ENCODE results near the gene PLEKHM1.

The PLEKHM1 gene

DNA sequence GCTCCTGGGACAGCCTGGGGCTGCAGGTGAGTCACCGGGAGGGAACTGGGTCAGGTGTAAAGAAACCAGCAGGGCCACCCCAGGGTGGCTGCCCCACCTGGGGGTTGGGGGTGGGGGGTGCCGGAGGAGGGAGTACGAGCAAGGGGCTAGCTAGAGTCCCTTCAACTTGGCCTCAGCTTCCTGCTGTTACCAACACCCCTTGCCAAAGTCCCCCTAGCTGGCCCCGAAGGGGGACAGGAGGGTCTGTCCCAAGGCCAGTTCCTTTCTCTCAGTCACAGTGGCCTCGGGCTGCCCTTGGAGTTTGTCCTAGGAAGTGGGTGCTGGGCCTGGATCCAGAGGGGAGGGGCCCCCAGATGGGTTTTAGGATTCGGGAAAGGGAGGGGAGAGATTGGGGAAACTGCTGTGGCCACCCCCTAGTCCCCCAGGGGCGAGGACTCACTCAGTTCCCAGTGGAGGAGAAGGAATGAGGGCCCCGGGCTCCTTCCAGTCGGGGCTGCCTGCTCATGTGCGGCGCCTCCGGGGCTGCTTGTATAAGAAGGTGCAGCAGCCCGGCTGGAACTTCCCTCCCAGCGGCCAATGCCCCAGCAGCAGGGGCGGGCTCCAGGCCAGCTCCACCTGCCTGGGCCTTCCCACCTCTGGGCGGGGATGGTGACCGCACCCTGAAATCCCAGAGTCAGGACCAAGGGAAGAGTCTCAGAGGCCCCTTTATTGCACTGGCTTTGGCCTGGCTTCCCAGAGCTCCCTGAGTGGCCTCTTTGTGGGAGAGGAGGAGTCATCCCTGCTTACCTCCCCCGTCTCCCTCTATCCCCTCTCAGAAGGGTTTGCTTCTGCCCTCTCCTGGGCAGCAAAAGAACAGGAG, 65.2 kb downstream of the PLEKHM1 start:
- peak; percentile 54 for DNase-seq

DNA sequence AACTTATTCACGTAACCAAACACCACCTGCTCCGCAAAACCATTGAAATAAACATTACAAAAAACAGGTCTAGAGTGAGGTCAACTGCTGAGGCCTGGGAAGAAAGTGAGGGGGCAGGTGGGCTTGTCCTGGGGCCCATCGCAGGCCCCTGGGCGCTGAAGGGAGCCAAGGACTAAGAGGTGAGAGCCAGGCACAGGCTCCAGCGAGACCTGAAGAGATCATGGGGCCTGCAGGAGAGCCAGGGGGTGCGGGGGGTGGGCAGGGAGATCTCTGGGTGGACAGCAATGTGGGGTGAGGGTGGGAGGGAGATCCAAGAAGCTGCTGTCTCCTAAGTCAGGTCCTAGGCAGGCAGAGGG, 65.8 kb downstream of the PLEKHM1 start:
- no peak for DNase-seq

DNA sequence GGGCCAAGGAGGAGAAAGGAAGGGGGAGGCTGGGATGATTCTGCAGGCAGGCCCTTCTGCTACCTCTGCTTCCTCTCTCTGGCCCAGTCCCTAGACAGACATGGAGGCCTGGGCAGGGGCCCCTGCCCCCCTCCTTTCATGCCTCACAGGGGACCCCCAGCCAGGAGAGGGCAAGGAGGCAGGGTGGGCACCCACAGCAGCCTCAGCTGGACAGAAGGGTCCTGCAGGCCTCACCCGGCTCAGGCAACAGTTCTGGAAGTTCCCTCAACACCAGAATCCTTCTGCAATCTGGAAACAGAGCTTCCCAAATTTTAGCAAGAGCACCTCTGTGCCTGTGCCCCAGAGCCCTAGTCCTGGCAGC, 66.6 kb downstream of the PLEKHM1 start:
- no peak for DNase-seq

DNA sequence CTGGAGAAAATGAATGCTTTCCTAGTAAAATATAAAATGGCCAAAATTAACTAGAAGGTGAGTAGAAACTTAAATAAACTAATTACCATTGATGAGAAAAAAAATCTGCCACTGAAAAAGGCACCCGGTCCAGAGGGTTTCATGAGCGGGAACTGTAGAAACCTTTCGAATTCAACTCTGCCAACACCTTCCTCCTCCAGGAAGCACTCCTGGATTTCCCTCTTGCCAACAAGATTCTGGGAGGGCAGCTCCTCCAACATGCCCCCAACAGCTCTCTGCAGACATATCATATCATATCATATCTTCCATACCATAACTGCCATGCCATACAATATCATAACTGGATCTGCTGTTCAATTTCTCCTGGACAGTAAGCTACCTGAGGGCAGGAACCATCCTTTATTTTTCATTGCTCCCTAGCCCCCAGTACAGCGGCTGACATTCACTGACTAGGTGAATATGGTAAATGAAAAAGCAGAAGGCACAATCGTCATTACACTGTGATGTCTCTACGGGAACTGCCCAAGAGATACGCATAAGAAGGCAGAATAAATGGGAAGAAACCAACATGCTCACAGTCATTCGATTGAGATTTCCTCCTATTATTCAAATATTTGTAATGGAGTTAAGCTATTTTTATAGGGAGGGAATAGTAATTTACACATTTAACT, 67.1 kb downstream of the PLEKHM1 start:
- no peak for DNase-seq

DNA sequence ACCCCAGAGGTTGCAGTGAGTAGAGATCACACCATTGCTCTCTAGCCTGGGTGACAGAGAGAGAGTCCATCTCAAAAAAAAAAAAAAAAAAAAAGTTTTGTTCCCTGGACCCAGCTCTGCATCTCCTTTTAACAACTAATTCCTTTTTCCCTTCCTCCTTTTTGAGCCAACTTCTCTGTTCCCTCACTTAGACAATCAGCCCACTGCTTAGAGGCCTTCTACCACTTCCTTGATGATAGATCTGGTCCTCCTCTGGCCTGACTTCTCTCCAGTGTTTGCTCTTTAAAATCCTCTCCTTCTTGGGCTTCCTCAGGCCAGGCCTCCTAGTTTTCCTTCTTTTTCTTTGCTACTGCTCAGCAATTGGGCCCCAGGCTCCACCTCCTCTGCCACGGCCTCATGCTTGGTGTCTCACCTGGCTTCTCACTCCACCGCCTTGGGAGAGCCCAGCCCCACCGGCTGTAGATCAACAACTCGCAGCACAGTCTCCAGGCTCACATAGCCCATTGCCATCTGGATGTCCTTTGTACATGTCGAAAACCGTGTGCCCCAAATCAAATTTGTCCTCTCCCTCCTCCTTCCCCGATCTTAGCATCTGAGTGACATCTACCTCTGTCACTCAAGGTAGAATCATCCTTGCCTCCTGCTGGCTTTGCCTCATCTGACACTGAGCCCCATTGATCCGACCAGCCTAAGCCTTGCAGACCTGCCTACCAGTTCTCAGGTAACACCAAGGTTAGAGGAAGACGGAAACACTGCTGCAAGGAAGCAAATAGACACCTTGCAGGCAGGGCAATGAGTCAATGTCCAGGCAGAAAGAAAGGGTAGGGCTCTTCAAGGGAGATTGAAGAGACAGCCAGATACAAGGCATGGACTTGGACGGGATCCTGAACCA, 75.3 kb downstream of the PLEKHM1 start:
- no peak for DNase-seq

DNA sequence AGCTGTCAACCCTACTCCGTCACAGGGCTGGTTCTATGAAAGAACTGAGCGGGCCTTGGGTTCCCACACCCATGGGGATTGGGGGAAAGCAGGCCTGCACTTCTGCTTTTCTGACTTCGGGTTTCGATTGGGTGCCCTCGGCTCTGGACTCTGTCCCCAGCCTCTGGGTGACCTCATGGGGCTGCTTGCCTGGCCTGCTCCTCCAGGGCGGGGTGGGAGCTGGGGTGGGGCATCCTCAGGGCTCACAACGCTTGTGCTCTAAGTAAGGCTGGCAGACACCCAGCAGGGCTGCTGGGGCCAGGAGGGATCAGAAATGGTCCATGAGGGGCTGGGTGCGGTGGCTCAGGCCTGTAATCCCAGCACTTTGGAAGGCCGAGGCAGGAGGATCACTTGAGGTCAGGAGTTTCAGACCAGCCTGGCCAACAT, 77.0 kb downstream of the PLEKHM1 start:
- DNase-seq: no peak

DNA sequence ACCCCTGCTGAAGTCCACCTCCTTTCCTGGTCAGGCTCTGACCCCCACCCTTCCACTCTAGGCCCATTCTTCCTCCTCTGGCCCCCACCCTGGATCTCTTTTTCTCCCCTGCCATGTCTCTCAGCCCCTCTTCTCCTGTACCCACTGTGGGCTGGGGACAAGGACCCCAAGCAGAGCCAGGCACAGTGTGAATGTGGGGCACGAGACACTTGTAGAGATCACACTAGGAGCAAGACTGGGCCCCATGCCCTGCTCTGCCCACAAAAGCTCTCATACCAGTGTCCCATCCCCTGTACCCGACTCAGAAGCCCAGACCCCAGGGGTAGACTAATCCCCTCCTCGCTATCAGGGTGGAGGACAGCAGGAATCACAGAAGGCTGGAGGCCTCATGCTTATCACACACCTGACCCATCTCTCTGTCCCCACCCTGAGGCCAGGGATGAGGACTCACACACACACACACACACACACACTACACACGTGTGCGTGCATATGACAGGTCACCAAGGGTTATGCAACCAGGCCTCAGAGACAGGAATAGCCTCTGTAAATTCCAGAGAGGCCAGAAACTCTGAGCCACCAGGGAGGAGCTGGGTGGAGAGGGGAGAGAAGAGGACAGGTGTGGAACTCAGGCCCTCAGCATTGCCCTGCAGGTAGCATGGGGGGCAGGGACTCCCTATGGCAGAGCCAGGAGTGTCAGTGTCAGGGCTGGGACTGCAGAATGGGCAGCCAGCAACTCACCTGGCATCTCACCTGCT, 79.0 kb downstream of the PLEKHM1 start:
- DNase-seq: no peak

DNA sequence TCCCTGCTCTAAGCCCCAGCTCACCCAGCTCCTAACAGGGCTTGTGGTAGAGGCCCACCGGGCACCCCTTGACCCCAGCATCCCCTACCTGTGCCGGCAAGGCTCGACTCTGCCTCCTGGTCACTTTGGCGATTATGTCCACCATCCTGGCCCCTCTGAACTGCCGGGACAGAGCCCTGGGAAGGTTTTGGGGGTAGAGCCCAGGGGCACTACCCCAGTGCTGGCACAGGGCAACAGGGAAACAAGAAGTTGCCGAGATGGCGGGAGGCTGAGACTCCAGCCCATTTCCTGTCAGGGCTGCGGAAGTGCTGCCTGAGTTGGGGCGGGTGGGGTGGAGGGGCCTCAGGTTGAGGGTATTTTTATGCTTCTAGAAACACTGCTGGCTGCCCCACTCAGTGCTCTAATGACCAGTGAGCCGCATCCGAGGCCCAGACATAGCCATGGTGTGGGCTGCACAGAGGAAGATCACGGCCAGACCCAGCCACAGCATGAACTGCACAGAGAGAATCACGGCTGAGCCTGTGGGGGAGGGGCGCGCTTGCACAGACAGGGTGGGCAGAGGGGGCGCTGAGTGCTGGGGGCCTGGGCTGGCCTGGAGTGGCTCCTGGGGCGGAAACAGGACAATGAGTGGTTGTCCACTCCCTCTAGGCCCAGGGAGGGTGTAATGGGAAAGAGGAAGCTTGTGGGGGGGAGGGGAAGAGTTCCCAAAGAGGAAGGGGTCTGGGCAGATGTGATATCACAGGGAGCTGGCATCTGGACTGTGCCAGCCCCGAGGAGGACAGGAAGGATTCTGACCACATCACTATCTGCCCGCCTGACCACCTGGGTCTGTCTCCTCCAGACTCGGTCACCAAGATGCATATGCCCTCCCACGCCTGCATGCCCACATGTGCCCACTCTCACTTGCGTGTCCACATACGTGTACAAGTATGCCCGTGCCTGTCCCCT, 80.1 kb downstream of the PLEKHM1 start:
- DNase-seq: no peak

DNA sequence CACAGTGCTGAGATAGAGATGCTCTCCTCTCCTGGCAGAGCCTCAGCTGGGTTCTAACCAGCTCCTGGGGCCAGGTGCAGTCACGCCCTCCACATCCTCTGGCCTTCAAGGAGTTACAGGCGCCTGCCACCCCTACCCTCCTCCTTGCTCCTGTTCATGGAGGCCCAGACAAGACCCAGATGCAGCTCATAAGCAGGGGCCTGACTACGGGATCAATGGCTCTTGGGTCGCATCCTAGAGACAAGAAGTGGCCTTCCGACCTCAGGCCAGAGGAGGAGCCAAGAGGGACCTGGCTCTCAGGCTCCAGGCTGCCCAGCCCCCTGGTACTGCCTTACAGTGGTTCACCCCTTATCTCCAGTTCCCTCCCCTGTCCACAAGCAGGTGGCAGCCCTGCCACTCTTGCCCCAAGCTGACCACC, 80.9 kb downstream of the PLEKHM1 start:
- DNase-seq: no peak

DNA sequence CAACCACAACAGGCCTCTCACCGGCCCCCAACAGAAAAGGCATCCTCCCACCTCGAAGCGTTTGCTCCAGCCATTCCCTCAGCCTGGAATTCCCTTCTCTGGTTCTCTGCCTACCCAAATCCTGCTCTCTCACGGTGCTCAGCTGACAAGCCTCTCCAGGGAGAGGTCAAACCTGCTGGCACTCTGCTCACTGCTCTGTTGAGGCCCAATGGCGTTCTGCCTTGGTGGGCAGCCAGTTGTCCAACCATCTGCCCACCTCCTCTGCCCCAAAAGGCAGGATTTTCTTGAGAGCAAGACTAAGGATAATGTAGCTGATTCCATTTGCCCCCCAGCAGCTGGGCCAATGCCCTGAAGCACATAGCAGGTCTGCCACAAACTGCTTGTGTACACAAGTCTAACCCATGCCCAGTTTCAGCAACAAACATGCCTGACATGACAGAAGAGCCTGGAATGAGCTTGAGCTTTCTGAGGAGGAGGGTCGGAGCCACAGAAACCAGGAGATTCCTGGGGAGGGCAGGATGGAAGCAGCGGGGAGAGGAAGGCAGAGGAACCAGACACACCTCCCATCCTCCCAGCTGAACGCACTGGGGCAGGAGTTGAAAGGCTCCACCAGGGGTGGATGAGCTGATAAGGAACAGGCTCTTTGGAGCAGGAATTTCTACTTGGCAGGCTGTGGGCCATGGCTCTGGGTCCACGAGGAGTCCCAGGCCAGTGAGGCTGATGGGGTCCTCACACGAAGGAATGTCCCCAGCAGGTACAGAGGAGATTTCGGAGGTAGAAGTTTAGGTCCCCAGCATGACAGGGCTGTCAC, 81.7 kb downstream of the PLEKHM1 start:
- DNase-seq: no peak

DNA sequence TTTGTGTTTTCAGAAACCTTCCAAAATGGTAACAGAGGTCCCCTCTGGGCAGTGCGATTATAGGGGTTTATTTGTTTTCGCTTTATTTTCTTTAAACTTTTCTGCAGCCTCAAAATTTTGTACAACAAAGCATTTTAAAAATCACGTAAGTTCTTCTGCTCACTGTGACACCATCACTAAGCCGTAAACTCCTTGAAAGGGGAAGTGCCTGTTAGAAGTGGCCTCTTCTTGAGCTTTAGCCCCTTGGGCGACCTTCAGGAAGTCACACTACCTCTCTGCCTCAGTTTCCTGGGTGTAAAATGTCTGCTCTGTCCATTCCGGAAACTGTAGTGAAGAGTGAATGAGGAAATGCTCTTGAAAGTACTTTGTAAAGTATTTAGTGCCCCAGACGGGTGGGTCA, 84.4 kb downstream of the PLEKHM1 start:
- DNase-seq: no peak

DNA sequence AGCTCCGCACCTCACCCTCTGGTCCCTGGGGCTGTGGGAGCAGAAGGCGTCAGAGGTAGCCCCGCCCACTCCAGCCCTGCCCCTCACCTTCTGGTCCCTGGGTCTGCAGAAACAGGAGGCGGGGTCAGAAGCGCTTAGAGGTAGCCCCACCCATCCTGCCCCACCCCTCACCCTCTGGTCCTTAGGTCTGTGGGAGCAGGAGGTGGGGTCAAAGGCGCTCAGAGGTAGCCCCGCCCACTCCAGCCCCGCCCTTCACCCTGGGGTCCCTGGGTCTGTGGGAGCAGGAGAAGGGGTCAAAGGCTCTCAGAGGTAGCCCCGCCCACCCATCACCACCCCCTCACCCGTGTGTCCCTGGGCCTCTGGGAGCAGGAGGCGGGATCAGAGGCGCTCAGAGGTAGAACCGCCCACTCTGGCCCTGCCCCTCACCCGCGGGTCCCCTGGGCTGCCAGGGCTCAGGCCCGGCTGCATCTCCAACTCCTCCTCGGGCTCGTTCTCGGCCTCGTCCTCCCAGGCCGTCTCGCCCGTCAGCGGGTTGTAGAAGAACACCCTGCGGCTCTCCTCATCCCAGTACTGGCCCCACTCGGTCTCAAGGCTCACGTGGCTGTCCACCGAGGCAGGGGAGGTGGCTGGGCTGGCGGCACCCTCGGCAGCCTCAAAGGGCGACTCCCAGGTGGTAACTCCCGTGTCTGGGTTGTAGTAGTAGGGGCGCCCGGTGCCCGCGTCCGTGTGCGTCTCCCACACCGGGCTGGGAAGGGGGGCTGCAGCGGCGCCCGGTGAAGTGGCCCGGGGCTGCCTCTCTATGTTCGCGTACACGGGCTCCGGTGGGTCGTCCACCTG, 85.1 kb downstream of the PLEKHM1 start:
- DNase-seq: no peak

DNA sequence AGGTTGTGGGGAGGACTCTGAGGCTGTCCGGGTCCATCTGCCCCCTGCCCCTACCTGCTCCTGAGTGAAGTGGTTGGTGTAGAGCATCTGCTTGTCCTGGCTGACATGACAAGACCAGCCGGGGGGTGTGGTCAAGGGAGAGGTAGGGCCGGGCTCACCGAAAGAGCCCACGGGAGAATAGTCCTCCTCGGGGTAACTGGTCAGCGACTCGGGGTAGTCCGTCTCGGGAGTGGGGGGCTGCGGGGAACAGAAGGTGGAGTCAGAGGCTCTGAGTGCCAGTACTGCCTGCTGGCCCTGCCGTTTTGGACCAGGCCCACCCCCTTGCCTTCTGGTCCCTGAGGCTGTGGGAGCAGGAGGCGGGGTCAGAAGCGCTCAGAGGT, 85.7 kb downstream of the PLEKHM1 start:
- DNase-seq: no peak

DNA sequence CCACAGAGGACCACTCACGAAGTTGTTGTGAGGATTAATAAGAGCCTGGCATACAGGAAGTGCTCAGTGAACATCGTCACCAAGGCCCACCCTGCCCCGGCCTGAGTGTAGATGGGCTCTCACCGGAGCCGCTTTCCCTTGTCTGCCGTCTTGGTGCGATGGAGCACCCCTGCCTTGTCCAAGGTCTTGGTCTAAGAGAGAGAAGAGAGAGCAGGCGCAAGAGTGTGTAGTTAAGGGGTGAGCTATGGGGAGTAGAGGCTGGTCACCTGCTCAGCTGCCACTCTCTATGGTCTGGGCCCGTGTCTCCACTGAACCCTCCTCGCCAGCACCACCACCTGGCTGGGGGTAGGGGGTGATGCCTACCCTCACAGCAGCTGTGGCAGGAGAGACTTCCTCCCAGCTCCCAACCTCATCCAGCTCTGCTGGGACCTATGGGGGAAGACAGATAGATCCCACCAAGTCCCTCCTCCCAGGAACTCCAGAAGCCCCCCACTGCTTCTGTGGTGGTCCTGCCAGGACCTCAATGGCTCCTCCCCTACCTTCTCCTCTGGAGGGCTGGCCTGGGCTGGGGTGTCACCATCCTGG, 86.5 kb downstream of the PLEKHM1 start:
- DNase-seq: no peak

DNA sequence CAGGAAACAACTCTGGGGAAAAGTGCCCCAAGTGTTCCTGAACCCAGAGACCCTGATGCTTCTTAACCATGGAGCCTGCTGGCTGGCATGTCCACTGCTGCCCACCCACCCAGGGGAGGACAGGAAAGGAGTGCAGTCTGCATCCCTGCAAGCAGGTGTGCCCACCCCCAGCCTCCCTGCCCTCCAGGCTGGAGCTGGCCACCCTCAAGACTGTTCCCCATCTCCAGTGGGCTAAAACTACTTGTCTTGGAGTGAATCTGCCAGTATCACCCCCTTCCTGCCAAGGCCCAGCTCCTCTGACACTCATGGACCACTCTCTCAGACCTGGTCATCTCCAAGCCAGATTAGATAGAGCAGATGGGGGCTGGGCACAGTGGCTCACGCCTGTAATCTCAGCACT, 87.6 kb downstream of the PLEKHM1 start:
- DNase-seq: no peak

DNA sequence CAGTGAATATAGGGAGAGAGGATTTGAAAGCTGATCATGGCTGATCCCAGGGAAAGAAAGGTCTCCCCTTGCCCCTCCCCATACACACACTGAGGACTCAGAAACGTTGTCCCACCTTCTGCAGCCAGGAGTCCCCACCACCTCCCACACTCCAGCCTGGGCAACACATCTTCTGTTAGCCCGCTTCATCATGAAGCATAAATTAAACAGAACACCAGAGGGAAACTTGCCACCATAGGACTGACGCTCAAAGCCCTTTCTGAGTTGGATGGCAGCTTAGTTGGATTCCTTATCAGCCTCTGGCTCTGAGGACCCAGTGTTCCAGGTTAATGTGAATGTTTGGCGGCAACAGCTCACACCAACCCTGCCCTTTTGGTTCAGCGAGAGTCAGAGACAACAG, 91.7 kb downstream of the PLEKHM1 start:
- no peak for DNase-seq

DNA sequence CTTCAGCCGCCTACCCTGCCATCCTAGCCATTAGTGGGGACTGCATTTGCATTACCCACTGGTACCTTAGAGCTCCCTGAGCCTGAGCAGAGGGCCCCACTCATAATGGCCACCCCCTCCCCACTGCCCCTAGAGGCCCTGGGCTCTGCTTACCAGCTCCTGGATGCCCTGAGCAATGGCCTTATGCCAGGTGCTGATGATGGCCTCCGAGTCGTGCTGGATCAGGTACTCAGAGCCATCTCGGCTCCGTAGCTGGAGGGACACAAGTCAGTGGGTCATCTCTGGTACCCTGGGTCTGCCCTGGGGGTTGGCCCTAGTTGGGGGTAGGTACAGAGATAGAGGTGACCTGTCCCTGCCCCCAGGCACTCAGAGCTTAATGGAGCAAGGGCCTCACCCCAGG, 92.7 kb downstream of the PLEKHM1 start:
- DNase-seq: no peak

DNA sequence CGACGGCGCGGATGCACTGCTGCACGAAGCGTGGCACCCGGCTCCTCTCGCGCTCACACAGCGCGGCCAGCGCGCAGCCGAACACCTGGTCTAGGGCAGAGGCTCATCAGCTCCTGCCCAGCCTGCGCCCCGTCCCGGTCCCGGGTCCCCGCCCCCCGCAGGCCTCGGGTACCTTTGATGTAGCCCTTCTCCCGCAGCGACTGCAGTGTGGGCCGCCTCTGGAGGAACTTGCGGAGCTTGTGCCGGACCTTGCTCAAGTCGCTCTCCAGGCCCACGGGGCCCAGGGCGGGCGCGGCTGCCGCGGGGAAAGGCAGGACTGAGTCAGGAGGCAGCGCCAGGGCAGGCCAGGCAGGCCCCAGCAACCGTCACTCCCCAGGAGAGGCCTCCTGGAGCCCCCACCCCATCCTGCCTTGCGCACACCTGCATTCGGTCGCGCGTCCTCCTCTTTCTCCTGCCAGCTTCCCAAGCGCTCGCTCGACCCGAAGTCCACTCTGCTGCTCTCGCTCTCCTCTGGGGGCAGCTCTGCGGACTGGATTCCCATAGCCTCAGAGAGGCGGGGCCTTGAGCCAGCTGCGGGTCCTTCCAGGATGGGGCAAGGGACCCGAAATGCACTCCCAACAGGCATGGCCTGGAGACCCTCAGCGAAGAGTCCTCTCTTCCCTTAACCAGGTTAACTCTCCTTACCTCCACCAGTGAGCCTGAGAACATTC, 93.9 kb downstream of the PLEKHM1 start:
- DNase-seq: no peak
